Tibial nerve (tissue), 4 donors: Measurements from ENCODE around the gene SLC35G6. TPM values are rescaled to one million over a fixed set of nuclear protein-coding genes. Genes with fewer than 3 reads are reported as not detected.

ENCODE experiments used
- DNase-seq, 2 donors: peaks; one replicate each; pipeline ENCODE4 v3.0.0-alpha.2; 2019; ENCODE audit warnings: low spot score in 2 of 2
- H3K27ac ChIP-seq, 4 donors: fragments of 200-600 bp; sonication (generic) in 3 of 4; one replicate each; pipeline ENCODE4 v1.5.1; 2017 to 2019; ENCODE audit warnings: mild to moderate bottlenecking in 1 of 4
- H3K27me3 ChIP-seq, 2 donors: fragments of 200-600 bp; sonication (generic) in 1 of 2; one replicate each; pipeline versions ENCODE4 v1.5.1 to v1.6.0; 2017 to 2019
- H3K36me3 ChIP-seq, 3 donors: fragments of 200-600 bp; sonication (generic); one replicate each; pipeline ENCODE4 v1.5.1; 2018 to 2019
- H3K4me1 ChIP-seq, 4 donors: fragments of 200-600 bp; sonication (generic) in 3 of 4; one replicate each; pipeline ENCODE4 v1.5.1; 2017 to 2019
- H3K4me3 ChIP-seq, 4 donors: fragments of 200-600 bp; sonication (generic) in 3 of 4; one replicate each; pipeline ENCODE4 v1.5.1; 2017 to 2019; ENCODE audit warnings: mild to moderate bottlenecking in 1 of 4, moderate library complexity in 1 of 4
- H3K9me3 ChIP-seq, 4 donors: fragments of 200-600 bp; sonication (generic) in 3 of 4; one replicate each; pipeline ENCODE4 v1.5.1; 2017 to 2019
- CTCF ChIP-seq, 5 experiments: fragments of 200-600 bp in 3 of 5; fragments of 450-650 bp in 2 of 5; sonication (generic) in 3 of 5; IDR thresholded peaks; one replicate each; pipeline ENCODE4 v1.5.1; 2016 to 2019; ENCODE audit warnings: antibody characterized with exemption in 5 of 5, mild to moderate bottlenecking in 3 of 5, moderate library complexity in 2 of 5
- EP300 ChIP-seq, 2 donors: sonication (generic); formaldehyde crosslinking; IDR thresholded peaks; one replicate each; pipeline ENCODE4 v1.6.1; 2017; ENCODE audit warnings: antibody characterized with exemption in 2 of 2, mild to moderate bottlenecking in 1 of 2
- POLR2A ChIP-seq, 2 donors: fragments of 450-650 bp; IDR thresholded peaks; one replicate each; pipeline ENCODE4 v1.6.1; 2017; ENCODE audit warnings: antibody characterized with exemption in 2 of 2, mild to moderate bottlenecking in 2 of 2, moderate library complexity in 2 of 2
- WGBS, 2 donors: methylation state at CpG; one replicate each; pipeline ENCODE4 v1.1.5; 2018; 5-methylcytosine and 5-hydroxymethylcytosine counted together
- total RNA-seq, 4 donors: library from RNA; depleted of rRNA; stranded (reverse); fragments of >200 nt; gene quantifications; one replicate each; pipeline ENCODE4 v1.1.0, GENCODE V29; 2016

SLC35G6 gene
- total RNA-seq, 4 donors from 2014 or later: not detected

- 7 to 16% methylated on average over 10 to 12 of the region's 12 CpGs for WGBS, 2 donors
- H3K27ac ChIP-seq: peak overlapping the region in 1 of 4 donors; percentile 2
- no peaks in the 10 kb centered on the region for H3K9me3 ChIP-seq
- peaks cover 0 to 81% of the 10 kb centered on the region in 2 donors for H3K27me3 ChIP-seq
- no peaks in the 10 kb centered on the region for H3K36me3 ChIP-seq
- no peak overlapping the region for H3K4me3 ChIP-seq
- no peak for DNase-seq
- TF ChIP-seq EP300 (IDR thresholded peaks at IDR 0.05): no peak
- peaks cover 0 to 68% (median 40%) of the 10 kb centered on the region in 4 donors for H3K4me1 ChIP-seq
These were observed 40.4 kb upstream of the SLC35G6 start for GRCh38 chr17:7440834-7441195.

DNA sequence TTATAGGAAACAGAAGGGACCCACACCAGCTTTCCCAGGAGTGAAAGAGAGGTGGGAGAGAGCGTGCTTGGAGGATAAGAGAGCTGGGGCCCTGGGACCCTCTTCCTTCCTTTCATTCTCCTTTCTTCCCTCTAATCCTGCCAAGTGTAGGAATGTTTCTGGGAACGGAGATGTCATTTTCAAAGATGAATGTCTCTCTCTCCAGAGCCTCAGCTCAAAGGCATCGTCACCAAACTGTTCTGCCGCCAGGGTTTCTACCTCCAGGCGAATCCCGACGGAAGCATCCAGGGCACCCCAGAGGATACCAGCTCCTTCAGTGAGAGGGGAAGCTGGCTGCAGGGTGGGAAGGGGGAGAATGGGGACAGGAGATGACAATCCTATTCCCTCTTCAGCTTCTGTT is 40.0 kb upstream of the SLC35G6 start:
- no peaks in the 10 kb centered on the region for H3K36me3 ChIP-seq
- H3K4me1 ChIP-seq: peaks cover 0 to 68% (median 38%) of the 10 kb centered on the region in 4 donors
- no peak overlapping the region for H3K27ac ChIP-seq
- DNase-seq: no peak
- peaks cover 0 to 81% of the 10 kb centered on the region in 2 donors for H3K27me3 ChIP-seq
- H3K4me3 ChIP-seq: no peak overlapping the region
- WGBS, 2 donors: 41 to 57% methylated on average over 7 of the region's 7 CpGs
- TF ChIP-seq CTCF (IDR thresholded peaks at IDR 0.05) (no peak), POLR2A (IDR thresholded peaks at IDR 0.05) (no peak), EP300 (IDR thresholded peaks at IDR 0.05) (no peak)
- H3K9me3 ChIP-seq: no peaks in the 10 kb centered on the region

GRCh38 chr17:7442142-7442541 is 39.1 kb upstream of the SLC35G6 start:
- WGBS, 2 donors: 87 to 100% methylated on average over 2 of the region's 2 CpGs
- Histone ChIP-seq H3K27ac (no peak overlapping the region), H3K27me3 (peaks cover 0 to 84% of the 10 kb centered on the region in 2 donors), H3K9me3 (no peaks in the 10 kb centered on the region), H3K4me3 (no peak overlapping the region), H3K4me1 (peaks cover 0 to 66% (median 37%) of the 10 kb centered on the region in 4 donors), H3K36me3 (no peaks in the 10 kb centered on the region)
- DNase-seq: no peak
- TF ChIP-seq CTCF (IDR thresholded peaks at IDR 0.05) (no peak), EP300 (IDR thresholded peaks at IDR 0.05) (no peak), POLR2A (IDR thresholded peaks at IDR 0.05) (no peak)

DNA sequence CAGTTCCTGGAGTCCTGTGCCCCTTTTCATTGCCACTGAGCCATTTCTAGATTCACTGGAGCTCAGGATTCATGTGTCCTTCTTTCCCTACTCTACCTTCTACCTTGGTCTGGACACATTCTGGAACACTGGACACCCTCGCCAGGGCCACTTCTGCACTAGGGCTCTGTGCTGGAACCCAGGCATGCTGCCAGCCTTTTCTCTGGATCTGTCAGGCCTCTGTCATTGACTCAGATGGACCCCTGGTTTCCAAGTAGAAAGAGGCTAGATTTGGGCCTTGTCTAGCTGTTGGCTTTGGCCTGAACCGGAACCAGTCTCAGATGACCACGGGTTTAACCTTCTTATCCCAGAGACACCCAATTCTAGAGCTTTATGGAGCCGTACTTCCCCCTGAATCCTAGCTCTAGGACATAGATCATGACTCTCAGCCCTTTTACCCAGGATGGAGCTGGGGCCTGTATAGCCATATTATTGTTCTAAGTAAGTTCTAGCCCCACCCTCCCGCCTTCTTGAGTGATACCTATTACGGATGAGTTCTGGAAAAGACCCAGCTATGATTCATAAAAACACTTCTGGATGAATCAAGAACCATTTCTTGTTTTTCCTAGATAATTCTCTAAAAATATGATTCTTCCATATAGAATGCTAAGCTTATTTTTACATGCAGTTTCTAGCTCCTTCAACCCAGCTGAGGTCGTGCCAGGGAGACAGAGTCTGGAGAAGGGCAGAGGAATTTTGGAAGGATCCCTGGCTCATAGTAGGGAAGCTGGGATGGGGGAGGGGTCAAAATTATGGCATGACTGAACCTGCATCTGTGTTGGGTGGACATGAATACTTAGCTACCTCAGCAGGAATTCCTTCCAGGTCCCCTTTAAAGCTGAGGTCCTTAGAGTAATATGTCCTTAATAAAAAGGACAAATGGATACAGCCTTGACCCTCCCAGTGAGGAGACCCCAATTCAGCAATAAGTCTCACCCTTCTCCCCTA is 37.5 kb upstream of the SLC35G6 start:
- Histone ChIP-seq H3K4me3 (no peak overlapping the region), H3K27me3 (peaks cover 0 to 83% of the 10 kb centered on the region in 2 donors), H3K9me3 (no peaks in the 10 kb centered on the region), H3K27ac (no peak overlapping the region), H3K4me1 (peaks cover 0 to 49% (median 28%) of the 10 kb centered on the region in 4 donors), H3K36me3 (no peaks in the 10 kb centered on the region)
- WGBS, 2 donors: 73 to 84% methylated on average over 7 of the region's 7 CpGs
- TF ChIP-seq EP300 (IDR thresholded peaks at IDR 0.05): no peak
- TF ChIP-seq CTCF (IDR thresholded peaks at IDR 0.05): no peak
- TF ChIP-seq POLR2A (IDR thresholded peaks at IDR 0.05): no peak
- DNase-seq: no peak

DNA sequence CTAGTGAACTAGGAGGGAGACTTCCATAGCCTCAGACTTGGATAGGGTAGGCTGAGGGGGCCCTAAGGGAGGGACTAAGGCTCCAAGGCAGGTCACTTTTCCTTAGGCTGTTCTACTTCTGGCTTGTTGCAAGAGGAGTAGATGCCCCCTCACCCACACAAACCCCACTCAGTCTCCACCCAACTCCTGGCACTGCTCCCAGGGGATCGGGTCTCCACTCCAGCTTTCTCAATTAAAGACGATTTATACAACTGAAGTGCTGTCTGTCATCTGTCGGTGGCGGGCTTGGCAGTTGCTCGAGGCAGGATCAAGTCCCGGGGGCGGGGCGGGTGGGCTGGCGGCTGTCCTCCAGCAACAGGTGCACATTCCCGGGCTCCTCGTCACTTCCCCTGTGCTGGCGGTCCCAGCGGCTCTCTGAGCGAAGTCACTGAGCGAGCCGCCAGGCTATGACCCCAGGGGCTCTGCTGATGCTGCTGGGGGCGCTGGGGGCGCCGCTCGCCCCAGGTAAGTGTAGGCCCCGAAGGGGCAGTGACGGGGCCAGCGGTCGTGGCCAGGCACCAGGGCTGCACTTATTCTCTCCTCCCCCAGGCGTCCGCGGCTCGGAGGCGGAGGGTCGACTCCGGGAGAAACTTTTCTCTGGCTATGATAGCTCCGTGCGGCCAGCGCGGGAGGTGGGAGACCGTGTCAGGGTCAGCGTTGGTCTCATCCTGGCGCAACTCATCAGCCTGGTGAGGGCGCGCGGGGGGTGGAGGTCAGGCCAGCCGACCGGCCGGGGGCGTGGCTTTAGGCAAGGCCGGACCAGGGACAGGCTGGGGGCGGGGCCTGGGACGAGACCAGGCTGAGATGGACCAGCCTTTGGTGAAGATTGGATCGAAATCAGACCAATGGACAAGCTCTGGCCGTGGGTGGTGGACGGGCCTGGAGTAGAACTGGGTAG is 36.3 kb upstream of the SLC35G6 start, which contains the start of gene CHRNB1:
Gene CHRNB1, plus strand, starts transcription at position 380 of the 937 bp plus-strand sequence. Its CDS starts 67 bp downstream, at position 447.
- H3K4me1 ChIP-seq: peaks cover 0 to 38% (median 18%) of the 10 kb centered on the region in 4 donors
- peak in 1 of 2 donors; percentile 57 for DNase-seq
- TF ChIP-seq POLR2A (IDR thresholded peaks at IDR 0.05) (no peak), CTCF (IDR thresholded peaks at IDR 0.05) (no peak), EP300 (IDR thresholded peaks at IDR 0.05) (no peak)
- no peaks in the 10 kb centered on the region for H3K9me3 ChIP-seq
- WGBS, 2 donors: 5 to 11% methylated on average over 32 to 47 of the region's 51 CpGs
- H3K27ac ChIP-seq: peak within 1 kb of the TSS in 1 of 4 donors; percentile 34
- peak within 1 kb of the TSS in 3 of 4 donors; percentile 8 to 43 (median 27) for H3K4me3 ChIP-seq
- H3K27me3 ChIP-seq: peaks cover 0 to 72% of the 10 kb centered on the region in 2 donors
- no peaks in the 10 kb centered on the region for H3K36me3 ChIP-seq
